Aorta (tissue), 5 donors: ENCODE results near the gene SHC1. TPM values are rescaled to one million over a fixed set of nuclear protein-coding genes. Genes with fewer than 3 reads are reported as not detected.

ENCODE experiments used
- ATAC-seq: fragments of 200-7000 bp; cut with Tn5 transposase; one replicate; pipeline ENCODE4 v1.9.1; 2022; ENCODE audit warnings: moderate library complexity; ENCODE audit not compliant: low FRiP score
- DNase-seq, 2 donors: peaks; one replicate each; pipeline ENCODE4 v3.0.0-alpha.2; 2020
- H3K27ac ChIP-seq, 2 donors: one replicate each; pipeline ENCODE4 v1.5.1; 2013; ENCODE audit warnings: low read length in 2 of 2, mild to moderate bottlenecking in 2 of 2, moderate library complexity in 2 of 2, control low read depth in 1 of 2, inconsistent platforms in 1 of 2, low read depth in 1 of 2
- H3K27me3 ChIP-seq, 2 donors: one replicate each; pipeline ENCODE4 v1.6.1; 2013; ENCODE audit warnings: control low read depth in 1 of 2, low read length in 1 of 2, mild to moderate bottlenecking in 1 of 2, moderate library complexity in 1 of 2; ENCODE audit not compliant: insufficient read depth in 2 of 2, control insufficient read depth in 1 of 2
- H3K36me3 ChIP-seq, 2 donors: one replicate each; pipeline ENCODE4 v1.6.1; 2013; ENCODE audit warnings: control low read depth in 1 of 2, low read length in 1 of 2, mild to moderate bottlenecking in 1 of 2; ENCODE audit not compliant: insufficient read depth in 2 of 2, control insufficient read depth in 1 of 2
- H3K4me1 ChIP-seq, 2 donors: one replicate each; pipeline ENCODE4 v1.6.1; 2013; ENCODE audit warnings: low read length in 2 of 2, control low read depth in 1 of 2, mild to moderate bottlenecking in 1 of 2, moderate library complexity in 1 of 2; ENCODE audit not compliant: insufficient read depth in 2 of 2, control insufficient read depth in 1 of 2
- H3K4me3 ChIP-seq, 2 donors: one replicate each; pipeline ENCODE4 v1.5.1; 2013; ENCODE audit warnings: low read length in 2 of 2, control low read depth in 1 of 2, mild to moderate bottlenecking in 1 of 2
- H3K9me3 ChIP-seq: one replicate; pipeline ENCODE4 v1.6.1; 2013; ENCODE audit warnings: mild to moderate bottlenecking, low read length; ENCODE audit not compliant: control insufficient read depth
- WGBS, 2 donors: extraction: QIAGEN DNeasy Blood & Tissue Kit; methylation state at CpG; one replicate each; pipeline ENCODE4 v1.1.7; 2013; 5-methylcytosine and 5-hydroxymethylcytosine counted together
- intact Hi-C, 2 donors: fragments of 100-400 bp; cut with DNase I; formaldehyde crosslinking; loops; one replicate each; pipeline versions ENCODE4 v1.14.2 to v1.15.0; 2022
- polyA plus RNA-seq, 2 donors: library from polyadenylated mRNA; stranded (reverse); fragments of 200-250 nt; gene quantifications; one replicate each; pipeline ENCODE4 v1.2.3, GENCODE V29; 2013
- total RNA-seq, 2 donors: library from RNA; stranded (reverse); fragmentation: NEBNext Ultra II Directional; extraction: Animal tissue kit (Norgen Biotek cat#: 25700); gene quantifications; one replicate each; pipeline ENCODE4 v1.2.1, GENCODE V29; 2021
- donor health status: healthy with polysubstance abuse.
- donor health status: Bipolar disorder and iron deficiency.
- donor health status: DM: no; HTN: no; CAD: no.
- donor health status: DM: no; HTN: no; CAD: no.
- donor health status: DM: yes; HTN: yes; CAD: no.

Gene SHC1
- total and polyA plus RNA-seq, 4 donors: 39.1 to 182 (median 172) TPM

GRCh38 chr1:154955039-154955717, 15.4 kb downstream of the SHC1 start:
- Histone ChIP-seq H3K4me3 (peak overlapping the region; percentile 72 to 74), H3K36me3 (no peaks in the 10 kb centered on the region), H3K9me3 (no peaks in the 10 kb centered on the region), H3K27ac (peak overlapping the region; percentile 8 to 79), H3K4me1 (peaks cover 0 to 5% of the 10 kb centered on the region in 2 donors), H3K27me3 (no peaks in the 10 kb centered on the region)
- ATAC-seq (peak; percentile 43), DNase-seq (peak in 1 of 2 donors; percentile 71)
- 9 to 10% methylated on average over 4 of the region's 4 CpGs for WGBS, 2 donors
- intact Hi-C loops: loop anchor here in 1 of 2 donors (5.0 kb wide), 1 partner anchor 62 kb away; no protein-coding TSS in a partner anchor

- WGBS, 2 donors: 61 to 62% methylated on average over 3 of the region's 3 CpGs
- no peak overlapping the region for H3K27ac ChIP-seq
- H3K4me3 ChIP-seq: no peak overlapping the region
- no peaks in the 10 kb centered on the region for H3K9me3 ChIP-seq
- ATAC-seq (no peak), DNase-seq (no peak)
- intact Hi-C loops: no loop called here
- H3K4me1 ChIP-seq: peaks cover 0 to 5% of the 10 kb centered on the region in 2 donors
- no peaks in the 10 kb centered on the region for H3K27me3 ChIP-seq
- H3K36me3 ChIP-seq: no peaks in the 10 kb centered on the region
These were observed 16.0 kb downstream of the SHC1 start for GRCh38 chr1:154954541-154954940.

- Histone ChIP-seq H3K4me3 (no peak overlapping the region), H3K27ac (no peak overlapping the region), H3K36me3 (no peaks in the 10 kb centered on the region), H3K27me3 (no peaks in the 10 kb centered on the region), H3K9me3 (no peaks in the 10 kb centered on the region), H3K4me1 (peaks cover 0 to 5% of the 10 kb centered on the region in 2 donors)
- WGBS, 2 donors: 31 to 39% methylated on average over 2 of the region's 2 CpGs
- intact Hi-C loops: no loop called here
- no peak for DNase-seq
- ATAC-seq: no peak
These were observed 16.9 kb downstream of the SHC1 start for GRCh38 chr1:154953611-154954038.

GRCh38 chr1:154952664-154953063, 17.9 kb downstream of the SHC1 start:
- WGBS, 2 donors: 76 to 81% methylated on average over 6 of the region's 6 CpGs
- intact Hi-C loops: no loop called here
- no peak overlapping the region for H3K4me3 ChIP-seq
- no peak overlapping the region for H3K27ac ChIP-seq
- no peaks in the 10 kb centered on the region for H3K9me3 ChIP-seq
- no peaks in the 10 kb centered on the region for H3K27me3 ChIP-seq
- DNase-seq (no peak), ATAC-seq (no peak)
- peaks cover 0 to 5% of the 10 kb centered on the region in 2 donors for H3K4me1 ChIP-seq
- no peaks in the 10 kb centered on the region for H3K36me3 ChIP-seq

GRCh38 chr1:154951901-154952657, 18.5 kb downstream of the SHC1 start:
- DNase-seq: no peak
- 78 to 79% methylated on average over 15 of the region's 15 CpGs for WGBS, 2 donors
- Histone ChIP-seq H3K9me3 (no peaks in the 10 kb centered on the region), H3K27ac (no peak overlapping the region), H3K4me1 (peaks cover 0 to 5% of the 10 kb centered on the region in 2 donors), H3K27me3 (no peaks in the 10 kb centered on the region), H3K4me3 (no peak overlapping the region), H3K36me3 (no peaks in the 10 kb centered on the region)
- ATAC-seq: no peak
- intact Hi-C loops: no loop called here

GRCh38 chr1:154948079-154948478, 22.5 kb downstream of the SHC1 start:
- no peaks in the 10 kb centered on the region for H3K4me1 ChIP-seq
- DNase-seq (no peak), ATAC-seq (no peak)
- no peaks in the 10 kb centered on the region for H3K27me3 ChIP-seq
- H3K9me3 ChIP-seq: no peaks in the 10 kb centered on the region
- no peak overlapping the region for H3K4me3 ChIP-seq
- intact Hi-C loops: no loop called here
- H3K27ac ChIP-seq: no peak overlapping the region
- H3K36me3 ChIP-seq: no peaks in the 10 kb centered on the region
- 93 to 97% methylated on average over 11 of the region's 11 CpGs for WGBS, 2 donors

- H3K27me3 ChIP-seq: no peaks in the 10 kb centered on the region
- no peaks in the 10 kb centered on the region for H3K9me3 ChIP-seq
- no peak overlapping the region for H3K27ac ChIP-seq
- ATAC-seq (no peak), DNase-seq (no peak)
- intact Hi-C loops: no loop called here
- no peaks in the 10 kb centered on the region for H3K4me1 ChIP-seq
- WGBS, 2 donors: 39 to 65% methylated on average over 17 of the region's 17 CpGs
- H3K4me3 ChIP-seq: no peak overlapping the region
- no peaks in the 10 kb centered on the region for H3K36me3 ChIP-seq
These were observed 24.3 kb downstream of the SHC1 start for GRCh38 chr1:154945962-154946850.

- 71 to 73% methylated on average over 15 of the region's 15 CpGs for WGBS, 2 donors
- DNase-seq: no peak
- Histone ChIP-seq H3K9me3 (no peaks in the 10 kb centered on the region), H3K4me3 (no peak overlapping the region), H3K4me1 (no peaks in the 10 kb centered on the region), H3K27ac (no peak overlapping the region), H3K27me3 (no peaks in the 10 kb centered on the region), H3K36me3 (no peaks in the 10 kb centered on the region)
- intact Hi-C loops: no loop called here
- ATAC-seq: no peak
These were observed 25.2 kb downstream of the SHC1 start for GRCh38 chr1:154945160-154945961.
